GM12878 (cell line): ENCODE results near the gene MID1.

ENCODE experiments used
- HDAC6 ChIP-seq: fragments of 200-600 bp; sonication (generic); IDR thresholded peaks from one replicate; pipeline ENCODE4 v1.8.0; 2017; ENCODE audit warnings: antibody characterized with exemption; ENCODE audit not compliant: unreplicated experiment
- NBN ChIP-seq: fragments of 450-650 bp; IDR thresholded peaks from 2 replicates; pipeline ENCODE4 v1.6.1; 2016
- ZZZ3 ChIP-seq: IDR thresholded peaks from 2 replicates; pipeline ENCODE4 v1.6.1; 2011; ENCODE audit warnings: low read depth; ENCODE audit not compliant: control insufficient read depth, insufficient read length
- TF ChIP-seq, protein P1 (sequence below): IDR thresholded peaks from 2 replicates; pipeline ENCODE4 v1.6.1; 2011; ENCODE audit warnings: mild to moderate bottlenecking, low read depth, low read length, moderate library complexity; ENCODE audit not compliant: insufficient replicate concordance

- no peak for TF ChIP-seq NBN
- no peak for TF ChIP-seq HDAC6
- TF ChIP-seq ZZZ3: no peak
- TF ChIP-seq, protein P1, sequence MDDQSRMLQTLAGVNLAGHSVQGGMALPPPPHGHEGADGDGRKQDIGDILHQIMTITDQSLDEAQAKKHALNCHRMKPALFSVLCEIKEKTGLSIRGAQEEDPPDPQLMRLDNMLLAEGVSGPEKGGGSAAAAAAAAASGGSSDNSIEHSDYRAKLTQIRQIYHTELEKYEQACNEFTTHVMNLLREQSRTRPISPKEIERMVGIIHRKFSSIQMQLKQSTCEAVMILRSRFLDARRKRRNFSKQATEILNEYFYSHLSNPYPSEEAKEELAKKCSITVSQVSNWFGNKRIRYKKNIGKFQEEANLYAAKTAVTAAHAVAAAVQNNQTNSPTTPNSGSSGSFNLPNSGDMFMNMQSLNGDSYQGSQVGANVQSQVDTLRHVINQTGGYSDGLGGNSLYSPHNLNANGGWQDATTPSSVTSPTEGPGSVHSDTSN: no peak
Observed at GRCh38 chrX:10420134-10420533, 200.3 kb downstream of the MID1 start.
